ENCODE data around the gene VPS8.
"Not testable (repeated sequence)": the region's sequence is repeated elsewhere in the genome, so short reads cannot be mapped to it uniquely, and the experiment has no call there.

The VPS8 gene

DNA sequence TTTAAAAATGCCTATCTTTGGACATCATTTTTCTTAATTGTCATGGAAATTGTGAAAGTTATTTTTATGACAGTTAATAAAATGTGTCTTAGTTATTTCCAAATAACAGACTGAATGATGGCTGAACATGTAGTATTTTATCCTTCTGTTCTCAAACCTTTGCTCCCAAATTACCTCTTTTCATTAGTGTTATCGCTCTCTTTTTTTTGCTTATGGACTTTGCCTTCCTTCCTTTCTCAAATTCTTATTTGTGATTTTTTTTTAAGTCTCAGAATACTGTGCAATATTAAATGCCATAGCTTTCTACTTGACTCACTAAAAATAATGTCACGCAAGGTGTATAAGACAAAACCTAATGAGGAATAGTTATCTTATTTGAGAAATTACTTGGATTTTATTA lies 107.7 kb downstream of the VPS8 start:
- DNase-seq (ENCODE audit: low read depth): no peak

DNA sequence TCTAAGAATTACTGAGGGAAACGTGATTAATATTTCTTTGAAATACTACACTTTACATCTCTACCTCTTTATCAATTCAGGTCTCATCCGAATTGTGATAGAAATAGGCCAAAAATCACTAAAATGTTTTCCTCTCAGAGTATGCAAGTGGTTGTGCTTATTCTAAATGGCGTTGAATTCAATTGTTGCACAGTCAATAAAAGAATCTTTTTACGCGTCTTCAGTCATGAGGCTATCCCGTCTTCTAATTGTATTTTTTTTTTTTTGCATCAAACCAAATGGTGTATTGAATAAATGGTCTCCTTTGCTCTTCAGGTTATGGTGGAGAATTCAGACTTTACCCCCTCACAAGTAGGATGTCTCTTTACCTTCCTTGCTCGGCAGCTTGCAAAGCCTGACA lies 112.6 kb downstream of the VPS8 start:
- no peak for DNase-seq (ENCODE audit: low read depth)

GRCh38 chr3:184927796-184928315 lies 115.9 kb downstream of the VPS8 start:
- DNase-seq (ENCODE audit: low read depth): no peak

GRCh38 chr3:184932777-184933176 lies 120.8 kb downstream of the VPS8 start:
- no peak for DNase-seq (ENCODE audit: low read depth)

- no peak for DNase-seq (ENCODE audit: low read depth)
Measured at GRCh38 chr3:184937611-184938010, 125.6 kb downstream of the VPS8 start.

DNA sequence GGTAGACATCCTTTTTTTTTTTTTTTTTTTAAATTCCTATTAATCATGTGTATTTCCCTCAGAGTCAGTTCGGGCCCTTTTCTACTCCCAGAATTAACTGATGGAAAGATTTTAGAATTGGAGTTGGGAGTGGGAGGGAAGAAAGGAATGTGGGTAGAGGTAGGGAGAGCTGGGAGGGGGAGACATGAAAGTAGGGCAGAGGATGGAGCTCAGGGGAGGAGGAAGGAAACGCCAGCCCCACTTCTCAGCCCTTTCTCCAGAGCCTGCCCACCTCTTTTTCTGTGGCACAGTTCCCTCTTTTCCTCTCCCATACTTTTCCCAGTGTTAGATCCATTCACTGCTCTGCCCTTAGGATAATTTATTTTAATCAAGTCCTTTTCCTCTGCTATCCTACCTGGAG lies 129.4 kb downstream of the VPS8 start:
- DNase-seq (ENCODE audit: low read depth): no peak

GRCh38 chr3:184942735-184943134 lies 130.8 kb downstream of the VPS8 start:
- DNase-seq (ENCODE audit: low read depth): no peak

DNA sequence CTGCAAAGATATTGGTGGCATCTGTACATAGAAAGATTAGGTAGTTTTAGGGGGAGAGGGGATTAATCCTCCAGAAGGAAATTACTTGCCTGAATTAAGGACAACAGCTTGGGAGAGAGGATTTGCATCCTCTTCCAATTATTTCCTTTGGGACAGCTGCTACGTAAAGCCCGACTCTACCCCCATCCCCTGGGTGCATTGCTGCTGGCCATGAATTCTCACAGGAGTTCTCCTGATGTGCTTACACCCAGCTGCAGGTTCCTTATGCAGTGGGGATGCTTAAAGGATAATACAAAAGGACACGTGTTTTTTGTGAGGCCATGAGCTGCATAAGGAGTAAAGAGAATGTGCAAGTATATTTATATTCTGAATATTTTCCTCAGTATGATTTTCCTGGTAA lies 132.3 kb downstream of the VPS8 start:
- DNase-seq (ENCODE audit: low read depth): no peak

DNA sequence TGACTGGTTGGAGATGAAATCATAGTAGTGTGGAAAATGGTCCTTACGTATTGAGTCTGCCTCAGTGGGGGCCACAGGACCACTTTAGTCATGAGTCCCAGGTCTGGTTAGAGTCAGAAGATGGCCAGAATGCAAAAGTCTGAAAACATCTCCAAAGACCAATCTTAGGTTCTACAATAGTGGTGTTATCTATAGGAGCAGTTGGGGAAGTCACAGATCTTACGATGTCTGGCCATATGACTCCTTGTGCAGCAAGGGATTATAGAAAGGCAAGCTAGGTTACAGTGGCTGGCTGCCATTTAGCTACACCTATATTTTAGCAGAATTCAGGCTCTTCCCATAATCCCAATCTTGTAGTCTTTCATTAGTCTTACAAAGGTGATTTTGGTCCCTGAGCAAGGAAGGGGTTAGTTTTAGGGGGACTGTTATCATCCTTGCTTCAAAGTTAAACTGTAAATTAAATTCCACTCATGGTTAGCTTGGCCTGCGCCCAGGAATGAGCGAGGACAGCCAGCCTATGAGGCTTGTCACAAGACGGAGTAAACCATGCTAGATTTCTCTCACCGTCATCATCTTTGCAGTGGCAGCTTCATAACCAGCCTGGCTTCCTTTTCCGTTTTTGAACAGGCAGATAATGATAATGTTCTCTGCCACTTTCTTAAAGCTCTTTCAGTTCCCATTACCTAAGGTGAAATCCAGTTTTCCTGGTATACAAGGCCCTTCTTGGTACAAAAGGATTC lies 134.1 kb downstream of the VPS8 start:
- DNase-seq (ENCODE audit: low read depth): no peak

DNA sequence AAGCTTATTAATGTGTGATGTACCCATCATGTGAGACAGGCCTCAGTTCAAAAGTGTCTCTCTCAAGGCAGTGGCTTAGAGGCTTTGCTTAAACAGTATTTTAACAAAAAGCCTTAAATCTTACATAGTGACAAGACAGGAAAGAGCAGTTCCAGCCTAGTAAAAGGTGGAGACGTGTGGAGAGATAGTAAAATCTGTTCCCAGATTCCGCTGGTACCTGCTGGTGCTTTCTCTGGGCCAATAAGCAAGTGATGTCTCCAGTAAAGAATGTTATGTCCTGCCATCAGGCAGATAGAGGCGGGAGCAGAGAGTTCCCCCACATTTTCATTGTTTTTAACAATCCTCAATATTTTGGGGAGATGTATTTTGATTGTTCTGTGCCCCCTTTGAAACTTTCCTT lies 135.0 kb downstream of the VPS8 start:
- DNase-seq (ENCODE audit: low read depth): no peak

GRCh38 chr3:184949251-184949965 lies 137.4 kb downstream of the VPS8 start:
- DNase-seq (ENCODE audit: low read depth): no peak

- not testable (repeated sequence) for DNase-seq (ENCODE audit: low read depth)
Measured at GRCh38 chr3:184950816-184951215, 138.8 kb downstream of the VPS8 start.

GRCh38 chr3:184952671-184953070 lies 140.7 kb downstream of the VPS8 start:
- no peak for DNase-seq (ENCODE audit: low read depth)

DNA sequence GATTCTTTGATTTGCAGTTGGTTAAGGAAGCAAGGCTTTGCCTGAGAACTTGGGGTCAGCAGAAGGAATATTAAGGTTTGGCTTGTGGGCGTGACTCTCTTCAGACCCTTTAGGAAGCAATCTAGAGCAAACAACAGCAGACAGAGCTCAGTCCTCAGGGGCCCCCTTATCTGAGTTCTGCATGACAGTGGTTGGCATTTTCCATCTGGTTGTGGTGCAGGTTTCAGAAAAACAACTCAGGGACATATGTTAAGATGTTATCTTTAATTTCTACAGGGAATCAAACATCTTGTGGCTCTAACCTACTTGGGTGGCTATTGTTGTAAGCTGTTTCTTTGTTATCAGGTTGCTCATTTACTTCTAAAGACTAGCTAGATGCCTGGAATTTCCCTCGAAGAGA lies 141.4 kb downstream of the VPS8 start:
- no peak for DNase-seq (ENCODE audit: low read depth)

- DNase-seq (ENCODE audit: low read depth): no peak
Measured at GRCh38 chr3:184954251-184954650, 142.3 kb downstream of the VPS8 start.

- not testable (repeated sequence) for DNase-seq (ENCODE audit: low read depth)
Measured at GRCh38 chr3:184954851-184955250, 142.9 kb downstream of the VPS8 start.

GRCh38 chr3:184965639-184966430 lies 153.9 kb downstream of the VPS8 start:
- no peak for DNase-seq (ENCODE audit: low read depth)

DNA sequence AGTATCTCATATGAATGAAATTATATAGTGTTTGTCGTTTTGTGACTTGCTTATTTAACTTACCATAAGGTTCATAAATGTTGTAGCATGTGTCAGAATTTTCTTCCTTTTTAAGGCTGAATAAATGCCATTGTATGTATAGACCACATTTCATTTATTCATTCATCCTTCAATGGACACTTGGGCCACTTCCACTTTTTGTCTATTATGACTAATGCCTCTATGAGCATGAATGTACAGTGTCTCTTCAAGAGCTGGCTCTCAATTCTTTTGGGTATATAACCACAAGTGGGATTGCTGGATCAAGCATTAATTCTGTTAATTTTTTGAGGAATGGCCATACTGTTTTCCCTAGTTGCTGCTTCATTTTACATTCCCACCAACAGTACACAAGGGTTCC lies 156.1 kb downstream of the VPS8 start:
- no peak for DNase-seq (ENCODE audit: low read depth)

DNA sequence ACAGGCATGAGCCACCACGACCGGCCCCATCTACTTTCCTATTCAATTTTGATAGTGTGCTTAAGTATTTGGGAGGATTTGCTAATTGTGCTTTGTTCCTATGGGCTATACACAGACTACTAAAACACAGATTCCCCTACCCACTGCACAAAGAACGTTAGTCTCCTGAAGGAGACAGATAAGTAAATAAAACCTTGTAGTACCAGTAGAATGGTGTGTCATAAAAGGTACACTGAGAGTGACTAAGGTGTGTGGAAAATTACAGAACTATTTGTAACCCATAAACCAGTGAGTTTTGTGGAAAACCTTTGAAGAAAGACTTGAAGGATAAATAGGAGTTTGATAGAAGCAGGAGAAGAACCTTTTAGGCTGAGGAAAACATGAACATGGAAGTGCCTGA lies 158.2 kb downstream of the VPS8 start:
- no peak for DNase-seq (ENCODE audit: low read depth)

- no peak for DNase-seq (ENCODE audit: low read depth)
Measured at GRCh38 chr3:184977796-184978195, 165.8 kb downstream of the VPS8 start.

DNA sequence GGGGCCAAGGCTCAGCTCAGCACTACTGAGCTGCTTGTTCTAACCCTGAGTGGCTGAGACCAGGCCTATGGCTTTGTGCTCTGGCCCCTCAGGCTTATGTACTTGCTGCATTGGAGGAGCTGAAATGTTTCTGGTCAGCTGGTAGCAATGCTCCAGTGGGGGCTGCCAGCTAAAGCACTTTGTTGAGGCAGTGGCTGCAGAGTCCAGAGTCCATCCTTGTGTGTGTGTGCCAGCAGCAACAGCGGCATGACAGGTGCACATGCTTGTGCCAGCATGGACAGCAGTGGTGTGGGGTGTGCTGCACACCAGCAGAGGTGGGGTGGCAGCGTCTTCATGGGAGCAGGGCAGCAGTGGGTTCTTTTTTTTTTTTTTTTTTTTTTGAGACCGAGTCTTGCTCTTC lies 169.1 kb downstream of the VPS8 start:
- DNase-seq (ENCODE audit: low read depth): no peak

GRCh38 chr3:184982076-184982475 lies 170.1 kb downstream of the VPS8 start:
- no peak for DNase-seq (ENCODE audit: low read depth)

DNA sequence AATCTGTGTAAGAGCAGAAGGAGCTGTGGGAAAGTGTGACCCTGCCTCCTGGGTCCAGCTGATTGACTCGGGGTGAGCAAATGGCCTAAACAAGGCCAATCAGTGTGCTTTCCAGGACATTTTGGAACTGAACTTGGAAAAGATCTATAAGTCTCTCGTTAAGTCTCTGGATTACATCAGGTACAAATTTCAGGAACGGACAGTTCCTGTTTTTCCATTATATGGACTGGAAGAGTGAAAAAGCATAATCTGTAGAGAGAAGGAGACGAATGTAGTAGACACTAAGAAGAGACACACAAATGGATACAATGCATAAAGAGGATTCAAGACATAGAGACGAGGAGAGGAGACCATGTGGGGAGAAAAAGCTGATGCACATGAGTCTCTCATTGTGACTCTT lies 173.6 kb downstream of the VPS8 start:
- no peak for DNase-seq (ENCODE audit: low read depth)

Measured in activated T-cell treated with anti-CD3 and anti-CD28 coated beads for 1 hour (primary cell).